CD8-positive, alpha-beta memory T cell (primary cell): ENCODE results near the gene PLSCR4. TPM values are rescaled to one million over a fixed set of nuclear protein-coding genes. Genes with fewer than 3 reads are reported as not detected.

Source experiments
- CTCF ChIA-PET: fragments of 350-600 bp; sonication (Branson Sonifier 250); formaldehyde crosslinking; loops from one replicate; lab custom pipeline; 2021; ENCODE audit warnings: antibody characterized with exemption; lab: Charles Lee
- POLR2A ChIA-PET: fragments of 350-600 bp; sonication (Branson Sonifier 250); formaldehyde crosslinking; loops from one replicate; lab custom pipeline; 2021; ENCODE audit warnings: antibody characterized with exemption; lab: Charles Lee
- DNase-seq, 5 donors: peaks; one replicate each; pipeline versions ENCODE4 v3.0.0 to v3.0.0-alpha.2; 2020 to 2022; ENCODE audit warnings: mixed read lengths in 1 of 5
- H3K27ac ChIP-seq: one replicate; pipeline ENCODE4 v1.7.0; 2013; ENCODE audit warnings: low read depth, mild to moderate bottlenecking, low read length, moderate library complexity
- H3K27me3 ChIP-seq: 2 replicates; pipeline ENCODE4 v1.7.0; 2013; ENCODE audit warnings: low read length, mild to moderate bottlenecking; ENCODE audit not compliant: insufficient read depth, poor library complexity, severe bottlenecking
- H3K36me3 ChIP-seq: 2 replicates; pipeline ENCODE4 v1.7.0; 2013; ENCODE audit warnings: mild to moderate bottlenecking, low read length, moderate library complexity; ENCODE audit not compliant: insufficient read depth
- H3K4me1 ChIP-seq: 2 replicates; pipeline ENCODE4 v1.7.0; 2013; ENCODE audit warnings: mild to moderate bottlenecking, low read length, moderate library complexity; ENCODE audit not compliant: insufficient read depth
- H3K4me3 ChIP-seq: 2 replicates; pipeline ENCODE4 v1.7.0; 2013; ENCODE audit warnings: mild to moderate bottlenecking, low read length
- H3K9me3 ChIP-seq: 2 replicates; pipeline ENCODE4 v1.7.0; 2013; ENCODE audit warnings: mild to moderate bottlenecking, low read length
- H3K27ac Mint-ChIP-seq, 8 donors: one replicate each; pipeline ENCODE4 v1.8.0; 2020 to 2021; ENCODE audit warnings: mixed read lengths in 8 of 8, mild to moderate bottlenecking in 6 of 8, inconsistent platforms in 3 of 8, moderate library complexity in 3 of 8
- H3K27me3 Mint-ChIP-seq, 2 donors: one replicate each; pipeline ENCODE4 v1.8.0; 2020 to 2021; ENCODE audit warnings: mixed read lengths in 2 of 2, mild to moderate bottlenecking in 1 of 2, moderate library complexity in 1 of 2
- H3K36me3 Mint-ChIP-seq, 3 donors: one replicate each; pipeline ENCODE4 v1.8.0; 2020 to 2021; ENCODE audit warnings: mixed read lengths in 3 of 3, inconsistent platforms in 1 of 3, mild to moderate bottlenecking in 1 of 3
- H3K4me1 Mint-ChIP-seq, 3 donors: one replicate each; pipeline ENCODE4 v1.8.0; 2020 to 2021; ENCODE audit warnings: mixed read lengths in 3 of 3, inconsistent platforms in 1 of 3, mild to moderate bottlenecking in 1 of 3
- H3K4me3 Mint-ChIP-seq, 7 donors: one replicate each; pipeline ENCODE4 v1.8.0; 2020 to 2021; ENCODE audit warnings: mixed read lengths in 7 of 7, mild to moderate bottlenecking in 6 of 7, moderate library complexity in 4 of 7, inconsistent platforms in 2 of 7
- H3K9me3 Mint-ChIP-seq, 5 donors: one replicate each; pipeline ENCODE4 v1.8.0; 2020 to 2022; ENCODE audit warnings: mixed read lengths in 5 of 5, mild to moderate bottlenecking in 3 of 5, moderate library complexity in 2 of 5, inconsistent platforms in 1 of 5
- polyA plus RNA-seq: library from polyadenylated mRNA; unstranded; fragments of 300-500 nt; fragmentation: Illumina TruSeq; gene quantifications from one replicate; pipeline ENCODE4 v1.2.3, GENCODE V29; 2021
- total RNA-seq, 2 experiments: library from RNA; stranded (reverse); gene quantifications; one replicate each; pipeline ENCODE4 v1.2.3, GENCODE V29; 2021

The PLSCR4 gene
- total and polyA plus RNA-seq, 3 experiments from 2014 or later: not detected

GRCh38 chr3:146178006-146178689, 72.8 kb downstream of the PLSCR4 start:
- Mint-ChIP-seq H3K36me3 (no peaks in the 10 kb centered on the region), H3K4me1 (no peaks in the 10 kb centered on the region), H3K4me3 (no peak overlapping the region), H3K9me3 (peaks cover 0 to under 1% (median 0%) of the 10 kb centered on the region in 5 donors), H3K27me3 (peaks cover 0 to 5% of the 10 kb centered on the region in 2 donors), H3K27ac (no peak overlapping the region)
- H3K9me3 ChIP-seq: no peaks in the 10 kb centered on the region
- H3K4me1 ChIP-seq: no peaks in the 10 kb centered on the region
- no peaks in the 10 kb centered on the region for H3K36me3 ChIP-seq
- CTCF ChIA-PET: no interaction called here
- H3K4me3 ChIP-seq: no peak overlapping the region
- DNase-seq: no peak
- POLR2A ChIA-PET: no interaction called here
- H3K27me3 ChIP-seq: no peaks in the 10 kb centered on the region
- H3K27ac ChIP-seq: no peak overlapping the region

- Mint-ChIP-seq H3K36me3 (no peaks in the 10 kb centered on the region), H3K9me3 (peaks cover 0 to 2% (median 0%) of the 10 kb centered on the region in 5 donors), H3K4me1 (no peaks in the 10 kb centered on the region), H3K27me3 (peaks cover 0 to 9% of the 10 kb centered on the region in 2 donors), H3K4me3 (no peak overlapping the region), H3K27ac (no peak overlapping the region)
- Histone ChIP-seq H3K4me1 (no peaks in the 10 kb centered on the region), H3K27ac (no peak overlapping the region), H3K4me3 (no peak overlapping the region), H3K27me3 (no peaks in the 10 kb centered on the region), H3K9me3 (no peaks in the 10 kb centered on the region), H3K36me3 (no peaks in the 10 kb centered on the region)
- CTCF ChIA-PET: no interaction called here
- POLR2A ChIA-PET: no interaction called here
- no peak for DNase-seq
These were observed 73.4 kb downstream of the PLSCR4 start for GRCh38 chr3:146177519-146177918.

- Mint-ChIP-seq H3K9me3 (peaks cover 0 to 2% (median 0%) of the 10 kb centered on the region in 5 donors), H3K27ac (no peak overlapping the region), H3K4me1 (no peaks in the 10 kb centered on the region), H3K4me3 (no peak overlapping the region), H3K36me3 (no peaks in the 10 kb centered on the region), H3K27me3 (peaks cover 0 to 9% of the 10 kb centered on the region in 2 donors)
- no peak overlapping the region for H3K4me3 ChIP-seq
- H3K36me3 ChIP-seq: no peaks in the 10 kb centered on the region
- ChIA-PET CTCF (no interaction called here), POLR2A (no interaction called here)
- H3K9me3 ChIP-seq: no peaks in the 10 kb centered on the region
- no peaks in the 10 kb centered on the region for H3K4me1 ChIP-seq
- DNase-seq: no peak
- no peak overlapping the region for H3K27ac ChIP-seq
- no peaks in the 10 kb centered on the region for H3K27me3 ChIP-seq
These were observed 73.8 kb downstream of the PLSCR4 start for GRCh38 chr3:146177072-146177471.

- DNase-seq: no peak
- H3K27me3 ChIP-seq: no peaks in the 10 kb centered on the region
- peaks cover 0 to 2% (median 0%) of the 10 kb centered on the region in 5 donors for H3K9me3 Mint-ChIP-seq
- ChIA-PET CTCF (no interaction called here), POLR2A (no interaction called here)
- H3K36me3 ChIP-seq: no peaks in the 10 kb centered on the region
- H3K4me1 ChIP-seq: no peaks in the 10 kb centered on the region
- H3K9me3 ChIP-seq: no peaks in the 10 kb centered on the region
- no peaks in the 10 kb centered on the region for H3K36me3 Mint-ChIP-seq
- no peak overlapping the region for H3K4me3 Mint-ChIP-seq
- H3K4me3 ChIP-seq: no peak overlapping the region
- no peak overlapping the region for H3K27ac Mint-ChIP-seq
- H3K27me3 Mint-ChIP-seq: peaks cover 0 to 12% of the 10 kb centered on the region in 2 donors
- no peaks in the 10 kb centered on the region for H3K4me1 Mint-ChIP-seq
- no peak overlapping the region for H3K27ac ChIP-seq
These were observed 78.3 kb downstream of the PLSCR4 start for GRCh38 chr3:146172586-146172985.

- DNase-seq: no peak
These were observed 80.3 kb downstream of the PLSCR4 start for GRCh38 chr3:146170591-146170990.

GRCh38 chr3:146169891-146170290, 81.0 kb downstream of the PLSCR4 start:
- Histone ChIP-seq H3K4me3 (no peak overlapping the region), H3K36me3 (no peaks in the 10 kb centered on the region), H3K9me3 (no peaks in the 10 kb centered on the region), H3K27ac (no peak overlapping the region), H3K4me1 (no peaks in the 10 kb centered on the region), H3K27me3 (no peaks in the 10 kb centered on the region)
- POLR2A ChIA-PET: no interaction called here
- Mint-ChIP-seq H3K4me1 (no peaks in the 10 kb centered on the region), H3K27me3 (peaks cover 3 to 10% of the 10 kb centered on the region in 2 donors), H3K4me3 (no peak overlapping the region), H3K27ac (no peak overlapping the region), H3K36me3 (no peaks in the 10 kb centered on the region), H3K9me3 (peaks cover 0 to 2% (median 0%) of the 10 kb centered on the region in 5 donors)
- no peak for DNase-seq
- CTCF ChIA-PET: no interaction called here

More at GRCh38 chr3:146170591-146170990, 80.3 kb downstream of the PLSCR4 start:
- no peaks in the 10 kb centered on the region for H3K9me3 ChIP-seq
- Mint-ChIP-seq H3K36me3 (no peaks in the 10 kb centered on the region), H3K27me3 (peaks cover 3 to 8% of the 10 kb centered on the region in 2 donors), H3K27ac (no peak overlapping the region), H3K9me3 (peaks cover 0 to 2% (median 0%) of the 10 kb centered on the region in 5 donors), H3K4me3 (no peak overlapping the region), H3K4me1 (no peaks in the 10 kb centered on the region)
- H3K27me3 ChIP-seq: no peaks in the 10 kb centered on the region
- H3K27ac ChIP-seq: no peak overlapping the region
- ChIA-PET CTCF (no interaction called here), POLR2A (no interaction called here)
- H3K36me3 ChIP-seq: no peaks in the 10 kb centered on the region
- H3K4me3 ChIP-seq: no peak overlapping the region
- H3K4me1 ChIP-seq: no peaks in the 10 kb centered on the region

GRCh38 chr3:146166826-146167225, 84.1 kb downstream of the PLSCR4 start:
- H3K36me3 Mint-ChIP-seq: peaks cover 0 to 4% (median 1%) of the 10 kb centered on the region in 3 donors
- POLR2A ChIA-PET: no interaction called here
- no peak overlapping the region for H3K27ac ChIP-seq
- peaks cover 0 to 4% (median 0%) of the 10 kb centered on the region in 5 donors for H3K9me3 Mint-ChIP-seq
- no peak overlapping the region for H3K4me3 Mint-ChIP-seq
- no peak overlapping the region for H3K27ac Mint-ChIP-seq
- no peak for DNase-seq
- H3K36me3 ChIP-seq: no peaks in the 10 kb centered on the region
- H3K4me1 ChIP-seq: no peaks in the 10 kb centered on the region
- CTCF ChIA-PET: no interaction called here
- H3K4me1 Mint-ChIP-seq: peaks cover 0 to under 1% (median 0%) of the 10 kb centered on the region in 3 donors
- peaks cover 5% of the 10 kb centered on the region for H3K27me3 ChIP-seq
- peaks cover 14 to 27% of the 10 kb centered on the region in 2 donors for H3K27me3 Mint-ChIP-seq
- H3K9me3 ChIP-seq: no peaks in the 10 kb centered on the region
- H3K4me3 ChIP-seq: no peak overlapping the region

GRCh38 chr3:146166415-146166821, 84.5 kb downstream of the PLSCR4 start:
- Mint-ChIP-seq H3K4me3 (no peak overlapping the region), H3K27me3 (peaks cover 17 to 31% of the 10 kb centered on the region in 2 donors), H3K36me3 (peaks cover 0 to 4% (median 1%) of the 10 kb centered on the region in 3 donors), H3K27ac (no peak overlapping the region), H3K4me1 (peaks cover 0 to 5% (median 3%) of the 10 kb centered on the region in 3 donors), H3K9me3 (peaks cover 0 to 4% (median 0%) of the 10 kb centered on the region in 5 donors)
- Histone ChIP-seq H3K36me3 (no peaks in the 10 kb centered on the region), H3K4me3 (no peak overlapping the region), H3K27ac (no peak overlapping the region), H3K9me3 (no peaks in the 10 kb centered on the region), H3K27me3 (peaks cover 8% of the 10 kb centered on the region), H3K4me1 (no peaks in the 10 kb centered on the region)
- CTCF ChIA-PET: no interaction called here
- DNase-seq: no peak
- POLR2A ChIA-PET: no interaction called here
